Lung (tissue), 12 donors: ENCODE results near the gene EFCAB3. TPM values are rescaled to one million over a fixed set of nuclear protein-coding genes. Genes with fewer than 3 reads are reported as not detected.
"Not testable (repeated sequence)": the region's sequence is repeated elsewhere in the genome, so short reads cannot be mapped to it uniquely, and the experiment has no call there.

Source experiments
- ATAC-seq: fragments of 200-7000 bp; cut with Tn5 transposase; one replicate; pipeline ENCODE4 v1.9.1; 2020; ENCODE audit warnings: moderate number of reproducible peaks; ENCODE audit not compliant: insufficient read depth, low FRiP score
- DNase-seq, 3 donors: peaks; one replicate each; pipeline ENCODE4 v3.0.0-alpha.2; 2013 to 2017
- H3K27ac ChIP-seq, 2 donors: one replicate each; pipeline ENCODE4 v1.5.1; 2013; ENCODE audit warnings: mild to moderate bottlenecking in 2 of 2, moderate library complexity in 2 of 2, control low read depth in 1 of 2, inconsistent platforms in 1 of 2, low read depth in 1 of 2, low read length in 1 of 2
- H3K27me3 ChIP-seq, 3 donors: one replicate each; pipeline ENCODE4 v1.5.1; 2013; ENCODE audit warnings: low read length in 2 of 3; ENCODE audit not compliant: control insufficient read depth in 3 of 3, insufficient read depth in 3 of 3
- H3K36me3 ChIP-seq, 4 donors: one replicate each; pipeline ENCODE4 v1.5.1; 2013; ENCODE audit warnings: low read length in 4 of 4, mild to moderate bottlenecking in 1 of 4, moderate library complexity in 1 of 4; ENCODE audit not compliant: control insufficient read depth in 4 of 4, insufficient read depth in 4 of 4
- H3K4me1 ChIP-seq, 5 donors: one replicate each; pipeline ENCODE4 v1.5.1; 2013; ENCODE audit warnings: low read length in 5 of 5, mild to moderate bottlenecking in 2 of 5, moderate library complexity in 1 of 5; ENCODE audit not compliant: control insufficient read depth in 5 of 5, insufficient read depth in 5 of 5
- H3K4me3 ChIP-seq: one replicate; pipeline ENCODE4 v1.5.1; 2013; ENCODE audit warnings: mild to moderate bottlenecking, control low read depth, moderate library complexity
- H3K9ac ChIP-seq, 2 donors: one replicate each; pipeline ENCODE4 v1.5.1; 2013; ENCODE audit warnings: low read length in 2 of 2, control low read depth in 1 of 2; ENCODE audit not compliant: insufficient read depth in 1 of 2
- H3K9me3 ChIP-seq, 4 donors: one replicate each; pipeline ENCODE4 v1.5.1; 2013; ENCODE audit warnings: low read length in 3 of 4, mild to moderate bottlenecking in 1 of 4, moderate library complexity in 1 of 4; ENCODE audit not compliant: control insufficient read depth in 4 of 4, insufficient read depth in 3 of 4
- CTCF ChIP-seq: IDR thresholded peaks from 2 replicates; pipeline ENCODE4 v1.5.1; 2012; ENCODE audit warnings: mild to moderate bottlenecking; ENCODE audit errors: control extremely low read depth, extremely low read depth
- WGBS, 2 donors: extraction: QIAGEN DNeasy Blood & Tissue Kit; methylation state at CpG; one replicate each; pipeline ENCODE4 v1.1.7; 2013; 5-methylcytosine and 5-hydroxymethylcytosine counted together
- polyA plus RNA-seq, 2 donors: library from polyadenylated mRNA; stranded (reverse); fragments of 200-250 nt; gene quantifications; one replicate each; pipeline ENCODE4 v1.2.1, GENCODE V29; 2013
- total RNA-seq, 2 donors: library from RNA; depleted of rRNA in 1 of 2; stranded (reverse); fragments of >200 nt in 1 of 2; gene quantifications; one replicate each; pipeline ENCODE4 v1.2.1, GENCODE V29; 2014 to 2021
- donor health status: control.
- donor health status: control.
- donor health status: Bipolar disorder and iron deficiency.
- donor health status: healthy.
- donor health status: DM: yes; HTN: yes; CAD: no.

The EFCAB3 gene
- total and polyA plus RNA-seq, 4 donors, result not detected

DNA sequence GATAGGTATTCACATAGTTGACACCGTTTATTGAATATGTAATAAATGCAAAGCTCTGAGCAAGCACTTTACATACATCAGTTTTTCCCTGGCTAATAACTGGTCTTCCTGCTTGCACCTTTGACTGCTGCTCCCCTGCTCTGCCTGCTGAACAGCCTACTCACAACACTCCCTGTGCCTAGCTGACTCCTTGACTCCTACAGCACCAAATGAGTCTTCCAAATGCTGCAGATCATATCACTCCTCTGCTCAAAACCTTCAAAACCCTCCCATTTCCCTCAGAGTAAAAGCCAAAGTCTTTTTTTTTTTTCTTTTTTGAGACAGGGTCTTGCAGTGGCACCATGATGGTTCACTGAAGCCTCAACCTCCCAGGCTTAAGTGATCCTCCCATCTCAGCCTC lies 18.5 kb downstream of the EFCAB3 start:
- ATAC-seq, result no peak
- no peak for DNase-seq
- H3K4me3 ChIP-seq, result no peak overlapping the region
- H3K9ac ChIP-seq, result no peak overlapping the region
- no peaks in the 10 kb centered on the region for H3K36me3 ChIP-seq
- no peaks in the 10 kb centered on the region for H3K4me1 ChIP-seq
- H3K27ac ChIP-seq, result no peak overlapping the region
- no peak for TF ChIP-seq CTCF
- 90 to 91% methylated on average over 1 of the region's 1 CpG for WGBS, 2 donors
- no peaks in the 10 kb centered on the region for H3K9me3 ChIP-seq
- H3K27me3 ChIP-seq, result peaks cover 0 to 2% (median 0%) of the 10 kb centered on the region in 3 donors

DNA sequence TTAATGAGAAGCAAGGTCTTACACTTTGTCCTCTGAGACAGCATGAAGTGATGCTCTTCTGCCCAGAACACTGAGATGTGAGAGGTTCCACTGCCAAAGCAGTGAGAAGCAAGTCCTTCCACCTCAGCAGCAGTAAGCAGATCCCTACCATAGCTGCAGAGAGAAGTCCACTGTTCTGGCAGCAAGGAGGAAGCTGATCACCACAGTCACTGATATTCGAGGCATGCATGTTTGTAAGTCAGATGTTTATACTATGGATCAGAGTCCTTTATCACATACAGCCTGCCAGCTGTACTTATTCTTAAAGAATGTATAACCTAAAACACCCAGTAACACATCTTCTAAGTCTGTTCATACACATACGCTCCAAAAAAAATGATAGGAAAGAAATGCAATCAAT lies 25.1 kb downstream of the EFCAB3 start:
- no peak for ATAC-seq
- H3K9me3 ChIP-seq, result no peaks in the 10 kb centered on the region
- no peak overlapping the region for H3K27ac ChIP-seq
- H3K27me3 ChIP-seq, result peaks cover 0 to 5% (median 2%) of the 10 kb centered on the region in 3 donors
- no peak for DNase-seq
- 46 to 56% methylated on average over 2 of the region's 2 CpGs for WGBS, 2 donors
- H3K36me3 ChIP-seq, result no peaks in the 10 kb centered on the region
- no peak overlapping the region for H3K4me3 ChIP-seq
- H3K4me1 ChIP-seq, result no peaks in the 10 kb centered on the region
- no peak for TF ChIP-seq CTCF
- no peak overlapping the region for H3K9ac ChIP-seq

GRCh38 chr17:62413090-62413489 lies 32.7 kb downstream of the EFCAB3 start:
- ATAC-seq, H3K27ac ChIP-seq, H3K27me3 ChIP-seq, H3K4me3 ChIP-seq, H3K36me3 ChIP-seq, H3K4me1 ChIP-seq, H3K9me3 ChIP-seq, DNase-seq, H3K9ac ChIP-seq: not testable (repeated sequence)
- WGBS, 2 donors, result 75 to 78% methylated on average over 1 of the region's 1 CpG

- WGBS, 2 donors, result 1% methylated on average over 56 to 58 of the region's 58 CpGs
- not testable (repeated sequence) for H3K27me3 ChIP-seq, H3K9me3 ChIP-seq, H3K4me1 ChIP-seq, H3K36me3 ChIP-seq
- Histone ChIP-seq H3K9ac (peak within 1 kb of the TSS; percentile 5 to 42), H3K27ac (peak within 1 kb of the TSS; percentile 54 to 75), H3K4me3 (peak within 1 kb of the TSS; percentile 65)
- DNase-seq, result peak; percentile 82 to 89 (median 86)
- ATAC-seq, result peak; percentile 95
- peak; percentile 12 for TF ChIP-seq CTCF
These were observed 43.5 kb downstream of the EFCAB3 start, which contains the start of gene METTL2A for GRCh38 chr17:62423647-62424461. Gene METTL2A (plus strand): TSS chr17:62423897. CDS start chr17:62423903, 6 bp downstream.

DNA sequence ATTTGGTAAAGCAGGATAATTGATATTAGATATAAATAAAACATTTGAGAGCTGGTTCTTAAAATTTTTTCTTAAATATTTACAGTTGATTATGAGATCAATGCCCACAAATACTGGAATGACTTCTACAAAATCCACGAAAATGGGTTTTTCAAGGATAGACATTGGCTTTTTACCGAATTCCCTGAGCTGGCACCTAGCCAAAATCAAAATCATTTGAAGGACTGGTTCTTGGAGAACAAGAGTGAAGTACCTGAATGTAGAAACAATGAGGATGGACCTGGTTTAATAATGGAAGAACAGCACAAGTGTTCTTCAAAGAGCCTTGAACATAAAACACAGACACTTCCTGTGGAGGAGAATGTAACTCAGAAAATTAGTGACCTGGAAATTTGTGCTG lies 45.9 kb downstream of the EFCAB3 start:
- H3K4me1 ChIP-seq, H3K36me3 ChIP-seq, DNase-seq, H3K4me3 ChIP-seq, H3K27me3 ChIP-seq, ATAC-seq, H3K9me3 ChIP-seq, H3K9ac ChIP-seq, H3K27ac ChIP-seq: not testable (repeated sequence)
- WGBS, 2 donors, result 80 to 100% methylated on average over 1 to 2 of the region's 2 CpGs

DNA sequence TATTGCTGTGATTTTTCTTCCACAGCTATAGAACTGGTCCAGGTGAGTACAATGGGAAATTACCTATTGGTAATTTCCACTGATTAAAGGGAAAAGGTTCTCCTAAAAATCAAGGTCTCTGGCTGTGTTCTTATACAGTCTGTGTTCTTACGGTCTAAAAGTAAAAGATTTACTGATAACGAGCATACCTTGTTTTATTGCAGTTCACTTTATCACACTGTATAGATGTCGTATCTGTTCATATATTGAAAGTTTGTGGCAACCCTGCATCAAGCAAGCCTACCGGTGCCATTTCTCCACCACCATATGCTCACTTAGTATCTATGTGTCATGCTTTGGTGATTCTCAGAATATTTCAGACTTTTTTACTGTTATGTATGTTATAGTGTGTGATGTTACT lies 54.9 kb downstream of the EFCAB3 start:
- H3K9me3 ChIP-seq, H3K4me3 ChIP-seq, H3K27me3 ChIP-seq, H3K4me1 ChIP-seq, H3K27ac ChIP-seq, H3K36me3 ChIP-seq, ATAC-seq, H3K9ac ChIP-seq, DNase-seq: not testable (repeated sequence)
- WGBS, 2 donors, result 97 to 98% methylated on average over 4 of the region's 4 CpGs
